NCI-H146 treated with DMSO at 0.1 percent for 48 hours (cell line): ENCODE measurements around the gene COLEC12.

Experiments used
- DNase-seq: peaks from one replicate; lab custom pipeline; 2025; ENCODE audit not compliant: unreplicated experiment; lab: John Stamatoyannopoulos, UW

Gene COLEC12

GRCh38 chr18:390741-391478 lies 109.6 kb downstream of the COLEC12 start:
- no peak for DNase-seq

DNA sequence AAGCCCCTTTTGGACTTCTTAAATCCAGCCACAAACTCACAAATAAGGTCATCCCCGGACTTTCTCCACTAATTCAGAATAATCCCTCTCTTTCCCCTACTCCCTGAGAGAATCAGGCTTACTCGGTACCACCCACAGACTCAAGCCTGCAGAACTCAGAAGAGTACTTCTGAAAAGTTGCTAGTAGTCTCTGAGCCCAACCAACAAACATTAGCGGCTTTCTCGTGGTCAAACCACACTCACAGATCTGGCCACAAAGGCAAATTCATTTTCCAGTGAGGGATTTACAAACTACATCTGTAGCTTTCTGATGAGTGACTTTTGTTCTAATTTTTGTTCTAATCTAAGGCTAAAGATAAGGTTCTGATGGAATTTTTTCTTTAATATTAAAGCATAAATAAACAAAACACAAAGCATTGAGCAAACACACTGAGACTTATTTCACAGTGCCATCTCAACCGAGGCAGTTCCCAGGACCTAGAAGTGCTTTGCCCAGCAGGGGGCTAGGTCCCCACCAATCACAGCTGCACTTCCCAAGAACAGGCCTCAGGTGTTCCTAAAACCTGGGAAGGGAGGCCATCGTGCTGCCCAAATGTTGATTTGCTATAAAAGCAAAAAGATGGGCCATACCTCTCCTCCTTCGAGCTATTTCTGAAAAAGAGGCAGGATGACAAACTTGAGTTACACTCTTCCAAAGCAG lies 110.7 kb downstream of the COLEC12 start:
- no peak for DNase-seq

DNA sequence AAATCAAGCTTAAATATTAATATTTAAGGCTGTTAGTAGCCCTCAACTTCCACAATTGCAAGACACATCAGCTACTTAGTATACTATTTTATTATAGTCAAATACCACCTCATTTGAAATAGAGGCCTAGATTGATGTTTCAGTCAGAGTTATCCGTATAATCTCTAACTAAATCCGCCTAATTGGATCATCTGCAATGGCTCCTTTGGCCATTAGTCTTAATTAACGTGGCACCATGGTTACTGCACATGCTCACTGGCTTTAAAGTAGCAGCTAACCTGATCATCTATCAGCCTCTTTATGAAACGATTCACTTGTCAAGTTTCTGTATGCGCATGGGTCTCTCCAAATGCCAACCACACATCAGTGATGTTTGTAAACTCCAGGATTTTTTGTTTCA lies 112.3 kb downstream of the COLEC12 start:
- no peak for DNase-seq

- no peak for DNase-seq
These were observed 113.5 kb downstream of the COLEC12 start for GRCh38 chr18:386994-387393.

DNA sequence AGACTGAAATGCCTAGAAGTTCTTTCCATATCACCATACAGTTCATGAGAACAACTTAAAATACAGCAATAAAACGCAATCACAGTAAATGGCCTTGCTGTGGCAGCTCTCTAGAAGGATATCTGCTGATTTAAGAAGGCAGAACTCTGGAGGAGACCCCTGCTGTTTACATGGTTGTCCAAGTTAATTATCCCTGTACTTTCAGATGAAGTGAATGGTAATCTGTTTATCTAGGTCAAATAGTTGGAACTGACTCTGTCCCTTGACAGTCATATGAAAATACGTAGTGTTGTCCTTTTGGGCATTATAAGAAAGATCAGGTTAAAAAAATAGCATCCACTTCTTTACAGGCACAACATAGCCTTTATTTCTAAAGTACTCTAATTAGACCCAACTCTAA lies 115.6 kb downstream of the COLEC12 start:
- DNase-seq, result no peak

DNA sequence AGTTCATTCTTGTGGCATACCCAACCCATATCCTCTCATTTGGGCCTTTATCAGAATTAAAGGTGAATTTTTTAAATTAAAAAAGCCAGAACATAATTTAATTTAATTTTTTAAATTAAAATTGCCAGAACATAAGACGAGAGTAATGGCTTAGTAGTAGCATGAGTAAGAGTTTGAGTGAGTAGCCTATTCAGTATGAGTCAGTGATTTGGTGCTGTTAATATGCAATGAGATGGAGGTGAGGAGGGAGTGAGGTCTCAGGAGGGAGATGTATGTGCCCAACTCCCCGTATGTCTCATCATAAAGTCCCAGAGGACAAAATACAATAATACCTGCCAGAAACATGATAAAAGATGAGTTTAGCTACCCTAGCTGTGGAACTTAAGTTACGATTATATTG lies 117.4 kb downstream of the COLEC12 start:
- DNase-seq, result no peak

GRCh38 chr18:382423-382984 lies 118.0 kb downstream of the COLEC12 start:
- no peak for DNase-seq

GRCh38 chr18:379681-380330 lies 120.7 kb downstream of the COLEC12 start:
- DNase-seq, result no peak

- DNase-seq, result no peak
These were observed 122.4 kb downstream of the COLEC12 start for GRCh38 chr18:378079-378478.

DNA sequence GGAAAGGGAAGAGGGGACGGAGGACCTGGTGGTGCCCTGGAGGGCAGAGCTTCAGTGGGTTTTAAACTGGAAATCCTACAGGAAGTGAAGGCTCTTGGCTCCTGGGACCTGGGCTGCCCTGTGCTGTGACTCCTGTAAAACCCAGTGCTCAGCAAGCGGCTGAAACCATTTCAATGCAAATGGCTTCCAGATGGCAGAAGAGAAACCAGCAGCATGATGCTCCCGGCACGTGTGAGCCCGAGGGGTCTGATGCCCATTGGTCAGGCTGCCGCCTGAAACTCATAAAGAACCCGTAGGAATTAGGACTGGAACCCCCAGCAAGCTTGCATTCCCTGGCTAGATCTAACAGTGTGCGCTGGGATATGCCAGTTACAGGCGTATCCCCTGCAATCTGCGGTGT lies 123.4 kb downstream of the COLEC12 start:
- DNase-seq, result no peak

GRCh38 chr18:376311-376710 lies 124.2 kb downstream of the COLEC12 start:
- DNase-seq, result no peak

- no peak for DNase-seq
These were observed 125.8 kb downstream of the COLEC12 start for GRCh38 chr18:374721-375168.

GRCh38 chr18:373780-374179 lies 126.7 kb downstream of the COLEC12 start:
- no peak for DNase-seq

DNA sequence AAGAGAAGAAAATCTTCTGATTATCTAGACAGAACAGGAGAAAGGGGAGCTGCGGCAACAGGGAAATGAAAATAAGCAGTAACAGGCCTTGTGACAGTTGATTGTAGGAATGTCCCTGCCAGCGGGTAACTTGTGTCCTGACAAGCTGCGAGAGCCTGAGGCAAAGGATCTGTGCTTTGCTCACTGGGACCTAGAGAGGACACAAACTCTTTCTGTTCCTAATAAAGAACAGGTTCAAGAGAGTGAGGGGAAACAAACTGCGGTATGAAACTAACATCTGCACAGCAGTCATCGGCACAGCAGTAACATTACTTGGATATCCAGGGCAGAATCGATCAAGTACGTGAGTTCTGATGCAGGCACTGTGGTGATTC lies 128.9 kb downstream of the COLEC12 start:
- DNase-seq, result no peak

GRCh38 chr18:370751-371608 lies 129.5 kb downstream of the COLEC12 start:
- DNase-seq, result no peak

DNA sequence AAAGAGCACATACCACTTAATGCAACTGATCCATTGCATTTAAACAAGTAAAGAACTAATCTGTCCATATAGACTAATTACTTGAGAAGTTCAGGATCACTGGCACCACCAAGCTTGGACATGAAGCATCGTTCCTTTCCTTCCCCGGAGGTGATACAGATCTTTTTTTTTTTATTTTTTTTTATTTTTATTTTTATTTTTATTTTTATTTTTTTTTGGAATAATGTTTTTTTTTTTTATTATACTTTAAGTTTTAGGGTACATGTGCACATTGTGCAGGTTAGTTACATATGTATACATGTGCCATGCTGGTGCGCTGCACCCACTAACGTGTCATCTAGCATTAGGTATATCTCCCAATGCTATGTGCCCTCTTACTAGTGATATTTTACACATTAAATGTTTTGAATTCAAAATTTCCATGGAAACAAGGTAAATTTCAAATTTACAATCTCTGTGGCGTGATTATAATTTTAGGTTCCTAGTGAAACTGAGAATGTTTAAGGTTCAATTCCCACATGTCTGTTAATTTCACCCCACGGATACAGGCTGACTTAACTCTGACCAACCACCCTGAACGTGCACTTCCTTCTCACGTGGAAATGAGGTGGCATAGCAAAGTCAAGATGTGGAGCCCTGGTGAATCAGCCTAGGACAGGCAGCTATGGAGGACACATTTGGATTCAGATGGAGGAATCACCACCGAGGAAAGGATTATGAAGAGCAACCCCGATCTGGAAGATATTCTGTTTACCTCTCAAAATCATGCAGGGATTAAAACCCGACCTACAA lies 131.1 kb downstream of the COLEC12 start:
- DNase-seq, result no peak

DNA sequence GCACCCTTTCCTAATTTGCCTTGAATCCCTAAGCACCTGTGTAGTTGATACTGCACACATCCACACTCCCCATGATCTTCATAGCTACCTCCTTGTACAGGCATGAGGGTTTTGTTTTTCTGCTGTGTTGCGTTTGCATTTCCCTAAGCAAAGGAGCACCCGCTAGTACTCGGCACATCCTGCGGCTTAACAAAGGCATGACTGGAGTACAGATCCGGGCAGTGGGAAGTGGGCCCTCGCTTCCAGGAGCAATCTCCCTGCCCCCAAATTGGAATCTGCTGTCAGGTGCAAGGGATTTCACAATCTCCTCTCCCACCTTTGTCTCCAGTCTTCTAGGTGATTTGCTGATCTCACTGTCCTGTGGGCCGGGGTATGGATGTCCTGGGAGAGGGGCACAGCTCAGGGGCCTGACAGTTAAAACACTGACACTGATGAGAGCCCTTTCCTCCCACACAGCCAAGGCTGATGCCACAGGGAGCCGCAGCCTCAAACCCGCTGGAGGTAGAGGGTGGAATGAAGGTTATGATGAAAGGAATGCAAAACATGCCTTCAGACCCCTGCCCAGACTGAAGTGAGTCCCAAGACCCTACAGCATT lies 133.9 kb downstream of the COLEC12 start:
- DNase-seq, result no peak

DNA sequence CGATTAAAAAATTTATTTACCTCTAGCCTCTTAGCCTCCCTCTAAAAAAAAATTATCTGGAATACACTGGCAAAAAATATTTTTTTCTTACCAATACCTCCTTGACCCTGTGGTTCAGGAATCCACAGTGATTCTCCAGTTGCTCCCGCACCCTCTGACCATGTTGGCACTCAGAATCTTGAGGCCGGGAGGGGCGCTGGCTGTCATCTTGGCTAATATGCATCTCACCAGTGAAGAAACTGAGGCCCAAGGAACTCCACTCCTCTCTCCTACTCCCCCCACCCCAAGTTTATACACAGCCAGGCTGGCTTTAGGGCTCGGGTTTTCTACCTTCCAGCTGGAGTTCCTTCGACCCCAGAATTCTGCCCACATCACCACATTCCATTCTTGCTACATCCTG lies 134.8 kb downstream of the COLEC12 start:
- no peak for DNase-seq

- no peak for DNase-seq
These were observed 136.2 kb downstream of the COLEC12 start for GRCh38 chr18:364256-364826.
